Stimulated activated naive CD8-positive, alpha-beta T cell treated with anti-CD3 and anti-CD28 coated beads, Interleukin-15, amount 100 ng/mL, for 72 hours (primary cell): ENCODE results near the gene OR6B1.

Experiments
- ATAC-seq: fragments of 150-1000 bp; cut with Tn5 transposase; 2 replicates; pipeline ENCODE4 v1.10.0; 2021; ENCODE audit warnings: mild to moderate bottlenecking, moderate library complexity
- DNase-seq, 2 donors: peaks; one replicate each; pipeline ENCODE4 v3.0.0; 2021 to 2022
- H3K27ac Mint-ChIP-seq, 2 donors: one replicate each; pipeline ENCODE4 v1.8.0; 2022; ENCODE audit warnings: mild to moderate bottlenecking in 2 of 2, mixed read lengths in 2 of 2, moderate library complexity in 2 of 2
- H3K27me3 Mint-ChIP-seq: one replicate; pipeline ENCODE4 v1.8.0; 2022; ENCODE audit warnings: mixed read lengths
- H3K4me1 Mint-ChIP-seq: one replicate; pipeline ENCODE4 v1.8.0; 2022; ENCODE audit warnings: mild to moderate bottlenecking, mixed read lengths
- H3K4me3 Mint-ChIP-seq, 2 donors: one replicate each; pipeline ENCODE4 v1.8.0; 2022; ENCODE audit warnings: mild to moderate bottlenecking in 2 of 2, mixed read lengths in 2 of 2, moderate library complexity in 1 of 2
- H3K9me3 Mint-ChIP-seq, 2 donors: one replicate each; pipeline ENCODE4 v1.8.0; 2022; ENCODE audit warnings: mixed read lengths in 2 of 2

OR6B1 gene

GRCh38 chr7:144023171-144023827, 23.2 kb downstream of the OR6B1 start:
- DNase-seq, result no peak
- H3K4me1 Mint-ChIP-seq, result peaks cover 9% of the 10 kb centered on the region

GRCh38 chr7:144024213-144024612, 24.1 kb downstream of the OR6B1 start:
- DNase-seq (no peak), ATAC-seq (peak; percentile 32)
- H3K9me3 Mint-ChIP-seq, result no peaks in the 10 kb centered on the region
- no peaks in the 10 kb centered on the region for H3K27me3 Mint-ChIP-seq
- no peak overlapping the region for H3K27ac Mint-ChIP-seq
- peaks cover 9% of the 10 kb centered on the region for H3K4me1 Mint-ChIP-seq
- no peak overlapping the region for H3K4me3 Mint-ChIP-seq

More at GRCh38 chr7:144023171-144023827, 23.2 kb downstream of the OR6B1 start:
- Mint-ChIP-seq H3K9me3 (no peaks in the 10 kb centered on the region), H3K4me3 (no peak overlapping the region), H3K27me3 (no peaks in the 10 kb centered on the region), H3K27ac (no peak overlapping the region)
- ATAC-seq, result no peak

GRCh38 chr7:144026203-144026883, 26.2 kb downstream of the OR6B1 start:
- Mint-ChIP-seq H3K27ac (no peak overlapping the region), H3K9me3 (no peaks in the 10 kb centered on the region), H3K4me3 (no peak overlapping the region), H3K4me1 (peaks cover 9% of the 10 kb centered on the region), H3K27me3 (peaks cover 9% of the 10 kb centered on the region)
- DNase-seq, result no peak
- no peak for ATAC-seq

- DNase-seq, result no peak
- Mint-ChIP-seq H3K27me3 (peaks cover 13% of the 10 kb centered on the region), H3K4me3 (no peak overlapping the region), H3K27ac (no peak overlapping the region), H3K4me1 (peaks cover 9% of the 10 kb centered on the region), H3K9me3 (no peaks in the 10 kb centered on the region)
- ATAC-seq, result no peak
Measured at GRCh38 chr7:144027070-144027469, 26.9 kb downstream of the OR6B1 start.

- ATAC-seq (peak; percentile 58), DNase-seq (no peak)
- Mint-ChIP-seq H3K4me1 (peaks cover 9% of the 10 kb centered on the region), H3K27ac (no peak overlapping the region), H3K9me3 (no peaks in the 10 kb centered on the region), H3K27me3 (peaks cover 17% of the 10 kb centered on the region), H3K4me3 (no peak overlapping the region)
Measured at GRCh38 chr7:144027974-144028373, 27.9 kb downstream of the OR6B1 start.

- Mint-ChIP-seq H3K4me3 (no peak overlapping the region), H3K27ac (no peak overlapping the region), H3K27me3 (peaks cover 19% of the 10 kb centered on the region), H3K4me1 (peaks cover 9% of the 10 kb centered on the region), H3K9me3 (no peaks in the 10 kb centered on the region)
- ATAC-seq, result no peak
- no peak for DNase-seq
Measured at GRCh38 chr7:144028547-144028946, 28.4 kb downstream of the OR6B1 start.

GRCh38 chr7:144032516-144032915, 32.4 kb downstream of the OR6B1 start:
- Mint-ChIP-seq H3K4me1 (peaks cover 5% of the 10 kb centered on the region), H3K27me3 (peaks cover 34% of the 10 kb centered on the region), H3K4me3 (no peak overlapping the region), H3K9me3 (no peaks in the 10 kb centered on the region), H3K27ac (no peak overlapping the region)
- DNase-seq (no peak), ATAC-seq (no peak)

- no peak overlapping the region for H3K27ac Mint-ChIP-seq
- DNase-seq (no peak), ATAC-seq (no peak)
- no peak overlapping the region for H3K4me3 Mint-ChIP-seq
- no peaks in the 10 kb centered on the region for H3K9me3 Mint-ChIP-seq
- H3K27me3 Mint-ChIP-seq, result peaks cover 34% of the 10 kb centered on the region
- H3K4me1 Mint-ChIP-seq, result no peaks in the 10 kb centered on the region
Measured at GRCh38 chr7:144032985-144033709, 33.0 kb downstream of the OR6B1 start.

GRCh38 chr7:144035385-144035784, 35.3 kb downstream of the OR6B1 start:
- Mint-ChIP-seq H3K27me3 (peaks cover 34% of the 10 kb centered on the region), H3K27ac (no peak overlapping the region), H3K9me3 (no peaks in the 10 kb centered on the region), H3K4me3 (no peak overlapping the region), H3K4me1 (no peaks in the 10 kb centered on the region)
- no peak for DNase-seq
- ATAC-seq, result no peak

GRCh38 chr7:144036302-144036885, 36.3 kb downstream of the OR6B1 start:
- Mint-ChIP-seq H3K4me1 (no peaks in the 10 kb centered on the region), H3K4me3 (no peak overlapping the region), H3K27me3 (peaks cover 24% of the 10 kb centered on the region), H3K9me3 (no peaks in the 10 kb centered on the region), H3K27ac (peak overlapping the region in 1 of 2 donors; percentile 29)
- no peak for DNase-seq
- ATAC-seq, result no peak

- H3K27ac Mint-ChIP-seq, result no peak overlapping the region
- ATAC-seq (no peak), DNase-seq (no peak)
- H3K4me1 Mint-ChIP-seq, result no peaks in the 10 kb centered on the region
- H3K9me3 Mint-ChIP-seq, result no peaks in the 10 kb centered on the region
- H3K4me3 Mint-ChIP-seq, result no peak overlapping the region
- peaks cover 21% of the 10 kb centered on the region for H3K27me3 Mint-ChIP-seq
Measured at GRCh38 chr7:144037414-144038035, 37.4 kb downstream of the OR6B1 start.

- H3K27me3 Mint-ChIP-seq, result peaks cover 11% of the 10 kb centered on the region
- H3K27ac Mint-ChIP-seq, result no peak overlapping the region
- ATAC-seq, result no peak
Measured at GRCh38 chr7:144038887-144039286, 38.8 kb downstream of the OR6B1 start.

GRCh38 chr7:144048648-144049047, 48.5 kb downstream of the OR6B1 start, which contains the start of gene OR2A5:
TSS of gene OR2A5 (plus strand) at chr7:144048948. CDS start at chr7:144050402, 1,454 bp downstream.
- H3K9me3 Mint-ChIP-seq, result no peaks in the 10 kb centered on the region
- no peak within 1 kb of the TSS for H3K27ac Mint-ChIP-seq
- no peaks in the 10 kb centered on the region for H3K4me1 Mint-ChIP-seq

More at GRCh38 chr7:144038887-144039286, 38.8 kb downstream of the OR6B1 start:
- no peaks in the 10 kb centered on the region for H3K4me1 Mint-ChIP-seq
- no peak for DNase-seq
- no peak overlapping the region for H3K4me3 Mint-ChIP-seq
- no peaks in the 10 kb centered on the region for H3K9me3 Mint-ChIP-seq

GRCh38 chr7:144049491-144049890, 49.4 kb downstream of the OR6B1 start:
- no peak for DNase-seq

More at GRCh38 chr7:144048648-144049047, 48.5 kb downstream of the OR6B1 start, which contains the start of gene OR2A5:
- H3K4me3 Mint-ChIP-seq, result no peak within 1 kb of the TSS
- ATAC-seq (no peak), DNase-seq (no peak)
- peaks cover 22% of the 10 kb centered on the region for H3K27me3 Mint-ChIP-seq

GRCh38 chr7:144050093-144050492, 50.0 kb downstream of the OR6B1 start:
- ATAC-seq (no peak), DNase-seq (no peak)
- Mint-ChIP-seq H3K9me3 (no peaks in the 10 kb centered on the region), H3K4me3 (no peak overlapping the region), H3K27ac (no peak overlapping the region), H3K27me3 (peaks cover 22% of the 10 kb centered on the region), H3K4me1 (no peaks in the 10 kb centered on the region)

More at GRCh38 chr7:144049491-144049890, 49.4 kb downstream of the OR6B1 start:
- Mint-ChIP-seq H3K27ac (no peak overlapping the region), H3K9me3 (no peaks in the 10 kb centered on the region), H3K27me3 (peaks cover 22% of the 10 kb centered on the region), H3K4me3 (no peak overlapping the region), H3K4me1 (no peaks in the 10 kb centered on the region)
- no peak for ATAC-seq
